HepG2 (cell line): Measurements from ENCODE around the gene VWA7. TPM values are rescaled to one million over a fixed set of nuclear protein-coding genes. Genes with fewer than 3 reads are reported as not detected.

Experiments used
- ATF1 ChIP-seq: IDR thresholded peaks from 2 replicates; pipeline ENCODE4 v1.6.1; 2016; ENCODE audit warnings: mild to moderate bottlenecking, control low read depth
- BCLAF1 ChIP-seq: fragments of 450-650 bp; IDR thresholded peaks from 2 replicates; pipeline ENCODE4 v1.6.1; 2017; ENCODE audit warnings: mild to moderate bottlenecking
- EEA1 ChIP-seq: sonication (generic); formaldehyde crosslinking; IDR thresholded peaks from 2 replicates; pipeline ENCODE4 v1.5.1; 2020; ENCODE audit warnings: mild to moderate bottlenecking, missing genetic modification reagents, borderline replicate concordance
- FOXA1 ChIP-seq, 2 experiments: fragments of 450-650 bp in 1 of 2; sonication (generic) in 1 of 2; formaldehyde crosslinking in 1 of 2; IDR thresholded peaks; 2 replicates each; pipeline versions ENCODE4 v1.4.0 to v1.6.1; 2016 to 2020; ENCODE audit warnings: missing genetic modification reagents in 1 of 2
- FOXO1 ChIP-seq: sonication (generic); formaldehyde crosslinking; IDR thresholded peaks from 2 replicates; pipeline ENCODE4 v1.4.0; 2020; ENCODE audit warnings: missing genetic modification reagents
- KDM5B ChIP-seq: sonication (generic); formaldehyde crosslinking; IDR thresholded peaks from 2 replicates; pipeline ENCODE4 v1.4.0; 2020; ENCODE audit warnings: missing genetic modification reagents, mild to moderate bottlenecking, borderline replicate concordance
- RELA ChIP-seq: sonication (generic); formaldehyde crosslinking; IDR thresholded peaks from 2 replicates; pipeline ENCODE4 v1.4.0; 2020; ENCODE audit warnings: missing genetic modification reagents
- RXRA ChIP-seq: sonication (generic); formaldehyde crosslinking; IDR thresholded peaks from 2 replicates; pipeline ENCODE4 v1.5.1; 2020; ENCODE audit warnings: missing genetic modification reagents
- SRSF9 ChIP-seq: fragments of 200-400 bp; formaldehyde crosslinking; IDR thresholded peaks from 2 replicates; pipeline ENCODE4 v1.6.1; 2018; ENCODE audit warnings: borderline replicate concordance, mild to moderate bottlenecking, low read depth, low read length; ENCODE audit not compliant: insufficient read depth, poor library complexity, severe bottlenecking
- TMF1 ChIP-seq: sonication (generic); formaldehyde crosslinking; IDR thresholded peaks from 2 replicates; pipeline ENCODE4 v1.8.1; 2022; ENCODE audit warnings: low read depth, missing genetic modification reagents
- TRIM22 ChIP-seq: fragments of 450-650 bp; IDR thresholded peaks from 2 replicates; pipeline ENCODE4 v1.6.1; 2017
- ZBTB43 ChIP-seq: sonication (generic); formaldehyde crosslinking; conservative IDR thresholded peaks from 2 replicates; pipeline ENCODE4 v1.4.0; 2020; ENCODE audit warnings: missing genetic modification reagents
- ZHX2 ChIP-seq, 2 experiments: sonication (generic) in 1 of 2; formaldehyde crosslinking in 1 of 2; IDR thresholded peaks; 2 replicates each; pipeline versions ENCODE4 v1.6.1 to v1.9.0; 2014 to 2022; ENCODE audit warnings: antibody characterized with exemption in 1 of 2, borderline replicate concordance in 1 of 2, inconsistent platforms in 1 of 2, low read depth in 1 of 2, missing genetic modification reagents in 1 of 2
- ZNF281 ChIP-seq: sonication (generic); formaldehyde crosslinking; IDR thresholded peaks from 2 replicates; pipeline ENCODE4 v1.4.0; 2020; ENCODE audit warnings: missing genetic modification reagents, borderline replicate concordance
- polyA plus RNA-seq, 8 experiments: library from polyadenylated mRNA; depleted of rRNA in 3 of 8; stranded (reverse) in 7 of 8; unstranded in 1 of 8; fragments of >200 nt; fragmentation: Illumina TruSeq in 4 of 8; extraction: Trizol in 4 of 8; gene quantifications; 2 replicates each; pipeline versions ENCODE4 v1.2.1 to v1.2.3, GENCODE V29; 2011 to 2016; ENCODE audit warnings: low read depth in 4 of 8, missing spikeins in 1 of 8, mixed read lengths in 1 of 8; ENCODE audit not compliant: insufficient read depth in 1 of 8
- total RNA-seq, 5 experiments: library from RNA; depleted of rRNA; stranded (reverse); fragments of >200 nt; fragmentation: Illumina TruSeq; extraction: Trizol; gene quantifications; 2 replicates each; pipeline ENCODE4 v1.2.3, GENCODE V29; 2016; ENCODE audit warnings: low read depth in 1 of 5

The VWA7 gene
- total and polyA plus RNA-seq, 2 of the 13 experiments (the other 11 are each of a cell fraction or from before 2014, with no cell fraction given) = 0.86 to 3.3 TPM

- no peak for TF ChIP-seq ZHX2 (IDR thresholded peaks at IDR 0.05; ENCODE audit: low read depth)
- TF ChIP-seq ZHX2 (CRISPR knock-in tag; IDR thresholded peaks at IDR 0.05; ENCODE audit: borderline replicate concordance) = no peak
- TF ChIP-seq SRSF9 = no peak
- no peak for TF ChIP-seq ATF1
- TF ChIP-seq RELA (CRISPR knock-in tag) = peak; percentile 65; the same call in 1 of the 2 replicates
- TF ChIP-seq ZNF281 = peak; percentile 61; the same call in 1 of the 2 replicates
- 0 out of 2 replicates have a peak, but pooled peaks have one; percentile 8 for TF ChIP-seq TMF1
- TF ChIP-seq FOXA1 (IDR thresholded peaks at IDR 0.05) = no peak
- no peak; the same call in 1 of the 2 replicates for TF ChIP-seq FOXA1 (CRISPR knock-in tag; IDR thresholded peaks at IDR 0.05)
- TF ChIP-seq EEA1 (CRISPR knock-in tag) = no peak
- TF ChIP-seq ZBTB43 = peak; percentile 63
- TF ChIP-seq RXRA (CRISPR knock-in tag) = peak; percentile 54; the same call in 1 of the 2 replicates
- no peak for TF ChIP-seq BCLAF1
- TF ChIP-seq TRIM22 = no peak
- TF ChIP-seq KDM5B (CRISPR knock-in tag) = 0 out of 2 replicates have a peak, but pooled peaks have one; percentile 81
- TF ChIP-seq FOXO1 (CRISPR knock-in tag) = no peak
These were observed 47.6 kb downstream of the VWA7 start (continued) for GRCh38 chr6:31729515-31729978.
